ENCODE measurements around the gene TRABD2B.

GRCh38 chr1:47751996-47752451 is 245.2 kb downstream of the TRABD2B start:
- TF ChIP-seq POLR2AphosphoS5 (IDR thresholded peaks at IDR 0.05; ENCODE audit: low read depth, low read length): no peak
- no peak for TF ChIP-seq TAF1 (IDR thresholded peaks at IDR 0.05; ENCODE audit: borderline replicate concordance, insufficient read depth, low read length)
- TF ChIP-seq FOXP2 (optimal IDR thresholded peaks at IDR 0.05; ENCODE audit: borderline replicate concordance, extremely low read depth, extremely low read length, insufficient read depth): no peak
- TF ChIP-seq SIN3A (IDR thresholded peaks at IDR 0.05; ENCODE audit: borderline replicate concordance, insufficient read depth, low read length): no peak

Data from PFSK-1 (cell line).